22Rv1 (cell line): ENCODE data around the gene ARHGDIB.

Experiments
- CTCF ChIP-seq: fragments of 450-650 bp; IDR thresholded peaks from 2 replicates; pipeline ENCODE4 v1.5.1; 2017; ENCODE audit warnings: mild to moderate bottlenecking
- ZFX ChIP-seq: fragments of 450-650 bp; IDR thresholded peaks from 2 replicates; pipeline ENCODE4 v1.6.1; 2017; ENCODE audit warnings: antibody characterized with exemption, borderline replicate concordance

- TF ChIP-seq ZFX, result no peak
- TF ChIP-seq CTCF, result no peak
These were observed 3.7 kb downstream of the ARHGDIB start for GRCh38 chr12:14957551-14958168.
